GM19351 (cell line): Measurements from ENCODE around the gene ROBO1.

Source experiments
- ATAC-seq: cut with Tn5 transposase; IDR thresholded peaks from one replicate; pipeline ENCODE4 v1.9.1; 2021; ENCODE audit warnings: mild to moderate bottlenecking, moderate library complexity; ENCODE audit not compliant: unreplicated experiment

ROBO1 gene

DNA sequence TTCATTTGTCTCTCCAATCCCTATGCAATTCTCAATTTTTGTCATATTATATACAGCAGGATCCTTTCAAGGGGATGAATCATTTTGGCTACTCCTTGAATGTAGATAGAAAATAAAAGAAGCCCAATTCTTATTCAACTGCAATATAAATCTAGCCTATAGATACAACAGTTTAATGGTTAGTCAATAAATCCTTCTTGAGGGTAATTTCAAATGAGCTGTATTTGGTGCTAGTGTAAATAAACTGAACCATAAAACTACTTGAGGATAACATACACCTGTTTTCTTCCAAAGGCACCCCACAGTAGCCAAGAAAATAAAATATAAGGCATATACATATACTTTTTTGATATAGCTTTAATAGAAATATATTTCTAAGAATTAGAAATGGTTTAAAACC, 830.3 kb downstream of the ROBO1 start:
- no peak for ATAC-seq

DNA sequence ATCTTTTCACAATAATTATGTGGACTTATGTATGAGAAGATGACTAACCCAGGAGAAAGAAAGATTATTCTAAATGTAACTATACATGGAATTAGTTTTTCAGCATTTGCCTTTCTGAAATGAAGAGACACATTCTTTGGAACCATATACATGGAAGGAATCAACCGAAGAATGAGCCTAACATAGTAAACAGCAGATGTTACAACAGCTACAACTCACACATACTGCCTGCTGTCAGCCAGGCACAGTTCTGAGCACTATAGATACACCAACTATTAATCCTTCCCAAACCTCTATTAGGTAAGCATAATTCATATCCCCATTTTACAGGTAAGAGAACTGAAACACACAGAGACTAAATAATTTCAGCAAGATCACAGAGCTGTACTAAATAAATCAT, 840.0 kb downstream of the ROBO1 start:
- ATAC-seq, result no peak

DNA sequence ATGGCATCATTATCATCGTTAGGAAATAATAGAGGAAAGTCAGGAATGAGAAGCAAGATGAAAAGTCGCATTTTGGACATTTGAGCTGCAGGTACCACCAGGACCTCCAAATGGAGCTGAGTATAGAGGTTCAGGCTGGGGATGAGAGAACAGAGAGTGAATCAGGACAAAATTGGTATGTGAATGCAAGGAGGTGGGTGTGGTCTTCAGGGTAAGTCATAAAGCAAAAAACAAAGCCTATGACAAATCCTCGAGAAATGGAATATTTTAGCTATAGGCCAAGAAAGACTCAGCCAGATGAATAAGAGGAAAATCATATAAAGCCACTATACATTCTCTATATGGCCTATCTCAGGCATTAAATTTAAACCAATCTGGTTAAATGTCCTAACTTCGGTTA, 841.3 kb downstream of the ROBO1 start:
- ATAC-seq, result no peak

DNA sequence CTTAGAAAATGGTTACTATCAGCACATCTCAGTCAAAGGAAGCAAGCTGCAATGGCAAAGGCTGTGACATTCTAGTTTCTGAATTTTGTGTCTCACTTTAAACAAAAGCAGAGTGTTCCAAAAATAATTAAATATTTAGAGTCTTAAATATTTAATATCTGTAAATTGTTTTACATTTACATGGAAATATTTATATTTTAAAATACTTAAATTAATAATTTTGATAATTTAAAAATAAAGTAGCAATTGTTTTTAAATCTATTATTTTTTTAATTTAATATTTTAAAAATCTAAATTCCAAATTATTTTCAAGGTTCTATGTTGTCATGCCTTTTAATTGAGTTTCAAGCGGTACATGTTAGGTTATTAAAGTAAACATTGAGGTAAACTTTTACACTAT, 843.1 kb downstream of the ROBO1 start:
- ATAC-seq, result no peak

DNA sequence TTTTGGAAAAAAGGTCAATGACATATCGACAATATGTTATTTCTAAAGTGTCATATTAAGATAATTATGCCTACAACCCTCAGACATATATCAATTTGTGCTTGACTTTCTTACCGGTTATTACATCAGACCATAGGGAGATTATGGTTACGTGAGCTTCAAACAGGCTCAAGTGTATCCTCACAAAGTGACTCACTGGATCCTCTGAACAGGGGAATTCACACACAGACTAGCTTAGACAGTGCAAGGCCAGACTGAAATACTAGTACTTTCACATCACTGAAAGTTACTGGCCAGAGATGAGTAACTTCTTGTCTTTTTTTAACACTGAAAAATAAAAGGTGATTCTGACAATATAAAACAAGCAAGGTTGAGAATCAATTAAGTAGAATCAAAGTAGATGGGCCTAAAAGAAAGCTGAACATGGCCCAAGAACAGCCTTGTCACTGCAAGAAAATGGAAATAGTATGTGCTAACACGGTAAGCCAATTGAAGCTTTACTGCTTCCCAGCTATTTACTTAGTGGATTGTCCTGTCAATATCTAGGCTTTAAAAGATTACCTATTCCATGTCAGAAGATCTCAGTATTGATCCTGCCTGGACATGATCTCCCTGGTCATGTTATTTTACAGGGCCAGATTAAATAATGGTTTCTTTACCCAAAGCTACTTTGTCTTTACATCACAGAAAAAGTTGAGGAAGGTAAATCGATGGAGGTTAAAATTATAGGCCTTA, 848.6 kb downstream of the ROBO1 start:
- ATAC-seq, result no peak

DNA sequence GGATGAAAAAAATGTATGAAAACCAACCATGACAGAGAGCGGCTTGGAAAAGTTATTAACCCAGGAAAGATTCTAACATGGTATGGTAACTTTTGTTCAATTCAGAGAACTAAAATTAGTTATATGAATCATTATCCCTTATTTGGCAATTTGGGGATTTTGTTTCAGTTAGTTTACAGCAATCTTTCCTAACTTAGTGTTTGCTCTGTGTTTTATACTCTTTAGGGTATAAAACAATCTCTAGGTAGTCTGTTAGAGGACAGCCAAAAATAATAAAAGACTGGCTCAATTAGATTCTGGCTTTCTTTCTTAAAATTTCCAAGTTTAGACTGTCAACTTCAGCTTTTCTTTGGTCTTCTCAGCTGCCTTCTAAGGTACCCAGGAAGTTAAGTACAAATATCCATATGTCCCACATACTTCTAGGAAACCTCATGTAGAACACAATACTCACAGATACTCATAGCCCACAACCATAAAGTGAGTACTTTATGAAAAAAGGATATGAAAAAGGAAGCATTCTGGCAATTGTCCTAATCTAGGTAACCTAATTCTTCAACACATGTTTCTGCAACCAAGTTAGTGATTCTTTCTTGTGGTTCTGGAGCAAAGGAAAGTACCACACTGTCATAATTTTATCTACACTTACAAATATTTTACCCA, 849.3 kb downstream of the ROBO1 start:
- no peak for ATAC-seq

DNA sequence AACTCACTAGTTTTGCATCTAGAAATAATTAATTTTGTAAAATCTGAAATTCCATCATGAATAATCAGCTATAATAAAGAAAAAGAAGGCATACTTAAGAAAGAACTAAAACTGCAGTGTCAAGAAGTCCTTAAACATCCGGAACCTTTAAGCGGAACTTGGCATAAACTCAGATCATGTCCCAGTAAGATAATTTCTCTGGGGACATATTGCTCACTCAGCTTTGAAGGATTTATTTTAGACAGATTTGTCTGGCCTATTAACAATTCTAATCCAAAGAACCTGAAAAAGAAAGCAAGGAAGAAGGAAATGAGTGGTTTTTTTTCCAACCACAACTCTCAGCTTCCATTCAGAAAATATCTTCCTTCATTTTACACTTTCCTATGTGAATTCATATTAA, 850.3 kb downstream of the ROBO1 start:
- no peak for ATAC-seq

DNA sequence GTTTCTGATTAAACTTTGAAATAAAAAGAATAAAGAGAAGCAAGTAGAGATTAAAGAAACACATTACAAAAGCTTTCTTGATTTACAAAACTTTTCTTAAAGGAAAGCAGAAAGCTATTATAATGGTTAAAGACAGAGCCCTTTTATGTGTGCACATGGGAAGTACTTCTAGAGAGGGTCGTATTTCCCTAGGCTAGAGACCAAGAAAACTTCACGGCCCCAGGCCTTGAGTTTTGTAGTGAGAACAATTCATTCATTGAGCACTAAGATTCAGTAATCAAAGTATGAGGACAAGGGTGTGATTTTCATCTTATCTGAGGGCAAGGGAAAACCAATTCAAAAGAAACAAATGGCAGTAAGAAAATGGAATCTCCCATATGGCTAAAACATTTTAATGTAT, 854.1 kb downstream of the ROBO1 start:
- ATAC-seq, result no peak

DNA sequence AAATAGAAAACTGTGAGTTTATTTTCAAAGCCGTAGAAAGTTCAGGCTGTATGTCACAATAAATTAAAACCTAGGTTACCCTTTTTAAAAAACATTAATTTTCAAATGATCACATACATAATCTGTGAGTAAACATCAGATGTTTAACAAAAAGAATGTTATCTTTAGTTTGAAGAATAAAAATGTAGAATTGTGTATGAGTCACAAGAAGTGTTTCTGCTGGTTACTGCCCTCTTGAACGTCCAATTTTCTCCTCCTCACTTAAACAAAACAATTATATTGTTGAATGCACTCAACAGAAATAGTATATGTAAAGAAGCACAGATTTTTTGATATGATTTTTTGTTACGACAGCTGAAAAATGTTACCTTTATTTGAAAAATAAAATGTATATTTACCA, 855.1 kb downstream of the ROBO1 start:
- ATAC-seq, result no peak

DNA sequence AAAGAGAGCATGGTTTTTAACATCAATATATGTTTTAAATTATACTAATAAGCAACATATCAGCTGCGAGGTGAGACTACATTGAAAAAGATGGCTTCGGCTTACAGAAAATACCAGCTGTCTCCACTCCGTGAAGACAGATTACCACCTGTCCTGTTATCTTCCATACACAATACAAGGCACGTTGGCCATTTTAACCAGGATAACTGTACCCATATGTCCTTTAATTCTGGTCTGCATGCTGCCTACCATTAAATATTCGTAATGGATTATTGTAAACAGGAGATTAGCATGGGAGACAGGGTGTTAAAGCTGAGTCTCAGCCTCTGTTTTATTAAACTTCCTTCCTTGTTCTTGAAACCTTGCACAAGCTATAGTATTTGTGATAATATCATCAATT, 855.5 kb downstream of the ROBO1 start:
- ATAC-seq, result no peak

DNA sequence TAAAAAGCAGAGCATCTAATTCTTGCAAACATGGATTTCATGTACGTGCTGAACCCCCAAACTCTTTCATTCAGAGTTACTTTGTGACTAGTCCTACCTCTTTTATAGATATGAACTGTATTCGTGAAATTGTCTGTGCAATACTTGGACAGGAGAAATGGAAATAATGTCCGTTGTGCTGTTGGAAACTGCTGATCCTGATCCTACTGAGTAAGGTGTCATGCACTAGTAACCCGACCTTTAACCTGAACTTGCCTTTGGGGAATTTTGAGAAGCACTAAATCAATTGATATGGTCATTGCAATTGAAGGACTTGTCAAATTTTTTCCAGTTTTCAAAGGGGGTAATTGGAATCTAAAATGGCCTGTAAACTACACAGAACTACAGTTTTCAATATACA, 856.4 kb downstream of the ROBO1 start:
- no peak for ATAC-seq

DNA sequence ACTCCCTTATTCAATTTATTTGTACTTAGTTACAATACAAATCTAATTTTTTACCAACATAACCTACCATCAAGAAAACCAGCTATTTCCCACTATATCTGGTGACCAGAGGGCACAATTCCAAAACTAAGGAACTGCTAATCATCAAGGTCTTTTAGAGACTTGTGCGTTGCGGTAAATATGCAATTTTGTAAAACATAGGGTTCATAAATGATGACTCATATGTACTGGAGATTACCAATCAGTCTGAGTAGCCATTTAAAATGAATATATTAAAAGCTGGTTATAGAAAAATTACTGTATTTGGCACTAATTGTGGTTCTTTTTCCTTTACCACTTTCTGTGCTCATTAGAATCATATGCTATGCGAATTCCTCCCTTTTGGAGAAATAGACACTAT, 859.6 kb downstream of the ROBO1 start:
- ATAC-seq, result no peak

DNA sequence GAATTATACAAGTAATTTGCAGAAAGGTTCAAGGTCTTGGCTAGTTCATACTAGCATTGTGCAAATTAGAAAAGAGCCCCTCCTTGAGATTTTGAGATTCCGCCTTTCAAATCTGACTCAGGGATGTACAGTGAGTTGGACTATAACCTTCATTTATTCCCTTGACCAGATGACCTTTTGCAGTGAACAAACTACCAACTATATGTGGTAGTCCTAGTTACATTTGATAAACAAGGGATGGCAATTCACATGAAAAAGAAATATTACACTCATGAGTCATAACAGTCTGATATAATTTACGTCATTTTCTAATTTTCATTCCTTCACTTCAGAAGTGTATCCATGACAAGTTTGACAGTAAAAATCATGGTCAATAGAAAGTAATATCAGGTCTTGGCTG, 860.4 kb downstream of the ROBO1 start:
- ATAC-seq, result no peak

DNA sequence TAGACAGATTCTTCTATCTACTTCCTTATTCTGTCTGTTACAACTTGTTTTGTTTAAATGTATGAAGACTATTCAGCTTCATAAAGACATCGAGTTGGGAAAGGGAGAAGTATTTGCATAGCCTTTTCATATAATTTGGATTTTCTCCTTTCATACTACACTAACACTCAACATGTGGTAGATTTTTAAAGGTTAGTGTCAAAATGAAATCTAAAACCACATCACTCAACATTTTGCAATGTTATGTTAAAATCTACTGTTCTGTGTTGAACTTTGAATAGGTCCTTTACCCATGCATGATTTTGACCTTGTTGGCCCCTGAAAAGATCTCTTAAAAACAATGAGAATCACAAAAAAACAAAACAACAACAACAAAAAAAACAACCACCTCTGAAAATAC, 860.9 kb downstream of the ROBO1 start:
- no peak for ATAC-seq

DNA sequence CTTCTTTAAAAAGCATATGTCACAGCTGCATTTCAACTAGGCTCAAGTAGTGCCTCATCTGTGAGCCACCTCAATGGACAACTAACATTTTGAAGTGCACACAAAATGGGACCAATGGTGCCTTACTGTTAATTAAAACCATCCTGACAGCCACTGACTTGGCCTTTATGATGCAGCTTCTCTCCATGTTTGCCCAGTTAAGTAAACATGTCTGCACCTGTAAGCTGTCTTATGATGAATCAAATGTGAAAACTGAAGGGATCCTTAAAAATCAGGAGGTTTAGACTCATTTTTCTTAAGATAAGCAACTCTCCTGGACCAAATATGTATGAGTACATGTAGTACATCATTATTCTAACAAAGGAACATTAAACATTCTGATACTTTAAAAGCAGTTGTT, 861.6 kb downstream of the ROBO1 start:
- no peak for ATAC-seq

DNA sequence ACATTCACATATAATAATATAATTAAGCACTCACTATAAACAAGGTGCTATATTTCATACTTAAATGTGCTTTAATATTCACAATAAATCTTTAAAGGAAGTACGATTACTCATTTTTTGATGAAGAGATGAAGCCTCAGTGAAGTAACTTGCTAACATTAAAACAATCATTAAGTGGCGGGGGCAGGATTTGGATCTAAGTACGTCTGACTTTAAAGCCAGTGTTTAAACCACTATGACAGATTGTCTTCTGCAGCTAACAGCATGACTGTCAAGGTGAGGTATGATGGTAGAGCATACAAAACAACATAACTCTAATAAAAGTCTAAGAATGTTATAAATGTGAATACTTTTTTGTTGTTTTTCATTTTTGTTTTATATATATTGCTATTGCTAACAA, 862.1 kb downstream of the ROBO1 start:
- ATAC-seq, result no peak

DNA sequence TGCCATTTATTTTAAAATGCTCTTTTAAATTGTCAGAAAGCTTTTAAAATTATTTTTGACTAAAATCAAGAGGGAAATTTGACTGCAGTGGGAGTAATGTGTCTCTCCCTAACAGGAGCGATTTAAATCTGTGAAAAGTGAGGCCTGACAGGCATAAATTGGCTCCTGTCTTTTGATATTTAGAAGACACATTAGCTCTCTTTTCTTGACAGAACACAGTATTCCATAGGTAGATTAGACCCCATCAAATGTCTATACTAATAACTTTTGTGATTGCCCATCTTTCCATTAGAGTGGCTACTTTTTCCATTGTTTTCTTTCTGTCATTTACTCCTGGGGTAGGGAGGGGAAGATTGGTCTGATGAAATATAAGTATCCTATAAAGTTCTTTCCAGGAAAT, 866.3 kb downstream of the ROBO1 start:
- no peak for ATAC-seq

DNA sequence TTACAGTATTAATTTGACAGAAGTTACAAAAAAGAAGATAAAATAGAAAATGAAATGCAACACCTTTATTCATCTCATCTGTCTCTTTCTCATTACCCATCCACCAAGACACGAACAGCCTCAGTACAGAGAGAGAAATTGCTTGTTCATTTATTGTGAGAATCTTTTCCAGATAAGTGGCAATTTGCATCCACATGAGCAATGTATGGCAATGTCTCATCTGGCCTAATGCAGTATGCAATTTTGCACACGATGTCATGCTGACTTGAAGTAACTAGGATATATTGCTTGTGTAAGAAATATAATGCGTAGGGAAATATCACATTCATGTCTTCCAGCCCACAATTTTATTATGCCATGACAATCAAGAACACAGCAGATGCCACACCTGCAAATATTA, 866.9 kb downstream of the ROBO1 start:
- ATAC-seq, result no peak

DNA sequence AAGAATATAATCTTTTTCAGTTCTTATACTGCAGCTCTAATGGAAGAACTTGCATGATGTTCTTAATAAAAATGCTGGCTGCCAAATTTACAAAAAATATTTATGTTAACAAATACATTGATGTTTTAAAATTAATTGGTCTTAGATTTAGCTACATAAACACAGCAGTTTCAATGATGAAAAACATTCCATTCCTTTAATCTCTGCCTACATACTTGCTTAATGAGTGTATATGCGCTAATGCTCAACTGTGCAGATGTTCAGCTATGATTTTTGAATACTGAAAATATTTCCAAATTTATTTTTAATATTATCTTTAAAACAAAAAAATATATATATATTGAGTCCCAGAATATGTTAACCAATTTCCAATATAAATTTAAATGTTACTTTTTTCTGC, 867.4 kb downstream of the ROBO1 start:
- no peak for ATAC-seq

DNA sequence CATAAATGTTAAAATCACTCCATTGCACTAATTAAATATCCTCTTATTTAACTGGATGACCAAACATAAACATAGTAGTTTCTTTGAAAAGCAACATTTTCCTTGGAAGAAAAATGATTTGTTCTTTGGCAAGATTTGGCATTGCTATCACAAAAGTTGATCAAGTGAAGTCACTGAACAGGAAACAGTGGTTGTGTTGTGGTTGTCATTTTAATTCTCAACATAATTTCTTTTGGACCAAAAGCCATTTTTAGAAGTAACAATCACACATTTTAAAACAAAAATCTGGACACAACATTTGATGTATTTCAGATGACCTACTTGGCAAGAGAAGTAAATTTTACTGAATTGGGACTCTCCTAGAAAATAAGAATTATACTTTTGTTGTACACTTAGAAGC, 872.3 kb downstream of the ROBO1 start:
- ATAC-seq, result no peak

DNA sequence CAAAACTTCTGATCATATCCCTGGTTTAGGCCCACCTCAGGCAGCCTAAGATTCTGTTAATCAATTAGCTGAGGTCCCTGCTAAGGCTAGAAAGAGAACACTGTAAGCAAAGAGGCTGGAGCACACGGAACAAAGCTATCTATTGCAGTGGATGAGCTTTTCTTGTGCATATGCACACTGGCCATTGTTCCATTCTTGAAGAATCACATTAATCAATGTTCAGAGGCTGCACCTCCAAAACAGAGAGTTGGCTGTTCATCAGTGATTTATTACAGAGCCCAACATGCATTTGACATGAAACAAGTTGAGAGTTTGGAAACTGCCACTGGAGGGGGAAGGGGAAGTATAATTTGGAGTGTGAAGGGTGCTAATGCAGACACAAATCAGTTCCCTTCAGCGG, 873.0 kb downstream of the ROBO1 start:
- no peak for ATAC-seq

DNA sequence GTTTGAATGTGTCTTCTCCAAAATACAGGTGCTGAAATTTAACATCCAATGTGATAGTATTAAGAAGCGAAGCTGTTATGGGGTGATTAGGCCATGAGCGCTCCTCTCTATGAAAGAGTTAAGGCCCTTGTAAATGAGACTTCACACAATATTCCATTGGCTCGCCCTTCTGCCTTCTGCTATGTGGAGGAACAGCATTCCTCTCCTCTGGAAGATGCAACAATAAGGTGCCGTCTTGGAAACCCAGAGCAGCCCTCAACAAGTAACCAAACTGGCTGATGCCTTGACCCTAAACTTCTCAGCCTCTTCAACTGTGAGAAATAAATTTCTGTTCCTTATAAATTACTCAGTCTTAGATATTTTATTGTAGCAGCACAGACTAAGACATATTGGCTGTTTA, 874.6 kb downstream of the ROBO1 start:
- ATAC-seq, result no peak

DNA sequence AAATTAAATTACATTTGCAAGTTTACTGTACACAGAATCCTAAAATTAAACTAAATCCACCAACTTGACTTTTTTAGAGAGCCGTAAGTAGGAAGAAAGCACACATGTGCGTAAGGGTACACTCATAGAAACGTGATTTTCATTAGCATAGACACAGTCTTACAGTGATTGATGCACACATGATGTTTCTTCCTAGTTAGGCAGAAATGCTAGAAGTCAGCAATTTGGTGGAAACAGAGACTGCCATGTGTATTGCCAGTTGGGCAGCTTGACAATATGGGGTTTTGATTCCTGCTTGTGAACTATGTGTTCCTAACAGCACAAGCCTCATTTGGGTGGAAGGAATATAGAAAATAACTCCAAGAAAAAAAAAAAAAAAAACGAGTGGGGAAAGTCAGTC, 878.5 kb downstream of the ROBO1 start:
- ATAC-seq, result no peak
